Stomach (tissue), 9 donors: Measurements from ENCODE around the gene HLCS. TPM values are rescaled to one million over a fixed set of nuclear protein-coding genes. Genes with fewer than 3 reads are reported as not detected.

Source experiments
- DNase-seq, 2 donors: peaks; one replicate each; pipeline versions ENCODE4 v3.0.0 to v3.0.0-alpha.2; 2013 to 2019
- H3K27ac ChIP-seq, 5 donors: fragments of 200-600 bp in 4 of 5; sonication (generic) in 4 of 5; one replicate each; pipeline ENCODE4 v1.5.1; 2013 to 2019; ENCODE audit warnings: mild to moderate bottlenecking in 1 of 5, moderate library complexity in 1 of 5
- H3K27me3 ChIP-seq, 3 donors: fragments of 200-600 bp; sonication (generic); one replicate each; pipeline ENCODE4 v1.5.1; 2017 to 2019; ENCODE audit warnings: mixed run types in 1 of 3
- H3K36me3 ChIP-seq, 4 donors: fragments of 200-600 bp; sonication (generic); 1 replicate in 3 of 4; 2 replicates in 1 of 4; pipeline ENCODE4 v1.5.1; 2016 to 2019
- H3K4me1 ChIP-seq, 4 donors: fragments of 200-600 bp; sonication (generic); one replicate each; pipeline ENCODE4 v1.5.1; 2016 to 2019
- H3K4me3 ChIP-seq, 4 donors: fragments of 200-600 bp; sonication (generic) in 3 of 4; one replicate each; pipeline ENCODE4 v1.5.1; 2016 to 2019; ENCODE audit warnings: mild to moderate bottlenecking in 1 of 4
- H3K9me3 ChIP-seq, 4 donors: fragments of 200-600 bp; sonication (generic); one replicate each; pipeline ENCODE4 v1.5.1; 2016 to 2019
- CTCF ChIP-seq, 7 experiments: fragments of 450-650 bp in 4 of 7; fragments of 200-600 bp in 3 of 7; sonication (generic) in 3 of 7; IDR thresholded peaks; one replicate each; pipeline ENCODE4 v1.5.1; 2016 to 2019; ENCODE audit warnings: antibody characterized with exemption in 7 of 7, control low read depth in 2 of 7, mild to moderate bottlenecking in 1 of 7
- EP300 ChIP-seq: sonication (generic); formaldehyde crosslinking; IDR thresholded peaks from one replicate; pipeline ENCODE4 v1.6.1; 2017; ENCODE audit warnings: antibody characterized with exemption
- POLR2A ChIP-seq, 4 donors: fragments of 450-650 bp; IDR thresholded peaks; one replicate each; pipeline ENCODE4 v1.6.1; 2016; ENCODE audit warnings: antibody characterized with exemption in 4 of 4, control low read depth in 2 of 4, mild to moderate bottlenecking in 1 of 4, moderate library complexity in 1 of 4
- POLR2AphosphoS5 ChIP-seq, 3 donors: sonication (generic); formaldehyde crosslinking; IDR thresholded peaks; one replicate each; pipeline ENCODE4 v1.6.1; 2016; ENCODE audit warnings: antibody characterized with exemption in 3 of 3
- WGBS, 5 donors: extraction: QIAGEN DNeasy Blood & Tissue Kit in 3 of 5; methylation state at CpG; one replicate each; pipeline versions ENCODE4 v1.1.5 to v1.1.7; 2013 to 2018; 5-methylcytosine and 5-hydroxymethylcytosine counted together
- intact Hi-C: fragments of 100-400 bp; cut with DNase I; formaldehyde crosslinking; loops from one replicate; pipeline ENCODE4 v1.15.1; 2023; ENCODE audit warnings: low total_unique reads
- polyA plus RNA-seq, 3 donors: library from polyadenylated mRNA; stranded (reverse); fragments of 200-250 nt; gene quantifications; one replicate each; pipeline ENCODE4 v1.2.3, GENCODE V29; 2013
- total RNA-seq, 5 donors: library from RNA; depleted of rRNA; stranded (reverse); fragments of >200 nt; gene quantifications; one replicate each; pipeline versions ENCODE4 v1.1.0 to v1.2.3, GENCODE V29; 2014 to 2016
- donor health status: healthy with polysubstance abuse.
- donor health status: Bipolar disorder and iron deficiency.
- donor health status: healthy.

The HLCS gene
- total and polyA plus RNA-seq, 8 donors: 2.3 to 35.1 (median 13.9) TPM

- Histone ChIP-seq H3K36me3 (peaks cover 0 to 29% (median 6%) of the 10 kb centered on the region in 4 donors), H3K4me1 (no peaks in the 10 kb centered on the region), H3K27ac (no peak overlapping the region), H3K4me3 (no peak overlapping the region), H3K9me3 (no peaks in the 10 kb centered on the region), H3K27me3 (no peaks in the 10 kb centered on the region)
- DNase-seq: no peak
- 92 to 98% (median 95%) methylated on average over 5 of the region's 5 CpGs for WGBS, 5 donors
- no peak for TF ChIP-seq EP300
- TF ChIP-seq POLR2AphosphoS5 (IDR thresholded peaks at IDR 0.05): no peak
- no peak for TF ChIP-seq POLR2A (IDR thresholded peaks at IDR 0.05)
- no peak for TF ChIP-seq CTCF (IDR thresholded peaks at IDR 0.05)
- intact Hi-C loops: no loop called here
Measured at GRCh38 chr21:36825658-36826057, 140.8 kb downstream of the HLCS start.

GRCh38 chr21:36821032-36821299 is 145.5 kb downstream of the HLCS start:
- no peak overlapping the region for H3K4me3 ChIP-seq
- no peaks in the 10 kb centered on the region for H3K27me3 ChIP-seq
- no peaks in the 10 kb centered on the region for H3K4me1 ChIP-seq
- no peaks in the 10 kb centered on the region for H3K9me3 ChIP-seq
- intact Hi-C loops: no loop called here
- H3K27ac ChIP-seq: no peak overlapping the region
- no peak for TF ChIP-seq POLR2A (IDR thresholded peaks at IDR 0.05)
- no peak for TF ChIP-seq CTCF (IDR thresholded peaks at IDR 0.05)
- TF ChIP-seq POLR2AphosphoS5 (IDR thresholded peaks at IDR 0.05): no peak
- TF ChIP-seq EP300: no peak
- peaks cover 0 to 29% (median 8%) of the 10 kb centered on the region in 4 donors for H3K36me3 ChIP-seq
- WGBS, 5 donors: 67 to 86% (median 80%) methylated on average over 7 of the region's 7 CpGs
- no peak for DNase-seq

GRCh38 chr21:36820176-36821031 is 146.1 kb downstream of the HLCS start:
- H3K27me3 ChIP-seq: no peaks in the 10 kb centered on the region
- 79 to 88% (median 83%) methylated on average over 17 to 27 of the region's 27 CpGs for WGBS, 5 donors
- H3K36me3 ChIP-seq: peaks cover 0 to 27% (median 8%) of the 10 kb centered on the region in 4 donors
- no peak overlapping the region for H3K27ac ChIP-seq
- H3K9me3 ChIP-seq: no peaks in the 10 kb centered on the region
- H3K4me3 ChIP-seq: no peak overlapping the region
- no peaks in the 10 kb centered on the region for H3K4me1 ChIP-seq
- TF ChIP-seq CTCF (IDR thresholded peaks at IDR 0.05) (no peak), EP300 (no peak), POLR2A (IDR thresholded peaks at IDR 0.05) (no peak), POLR2AphosphoS5 (IDR thresholded peaks at IDR 0.05) (no peak)
- intact Hi-C loops: no loop called here
- no peak for DNase-seq

GRCh38 chr21:36817732-36818450 is 148.6 kb downstream of the HLCS start:
- 90 to 94% (median 93%) methylated on average over 13 of the region's 13 CpGs for WGBS, 5 donors
- intact Hi-C loops: no loop called here
- Histone ChIP-seq H3K9me3 (no peaks in the 10 kb centered on the region), H3K27me3 (no peaks in the 10 kb centered on the region), H3K4me1 (no peaks in the 10 kb centered on the region), H3K4me3 (no peak overlapping the region), H3K27ac (no peak overlapping the region), H3K36me3 (peaks cover 0 to 11% (median 5%) of the 10 kb centered on the region in 4 donors)
- TF ChIP-seq CTCF (IDR thresholded peaks at IDR 0.05) (no peak), POLR2A (IDR thresholded peaks at IDR 0.05) (no peak), EP300 (no peak), POLR2AphosphoS5 (IDR thresholded peaks at IDR 0.05) (no peak)
- DNase-seq: no peak
